HEK293 (cell line): ENCODE measurements around the gene SCN10A.

Source experiments
- MYNN ChIP-seq: fragments of 450-650 bp; formaldehyde crosslinking; IDR thresholded peaks from 2 replicates; pipeline ENCODE4 v1.5.1; 2016; ENCODE audit warnings: missing biosample characterization, missing genetic modification characterization, borderline replicate concordance
- TCF7L2 ChIP-seq: IDR thresholded peaks from 2 replicates; pipeline ENCODE4 v1.6.1; 2011; ENCODE audit warnings: low read depth, mild to moderate bottlenecking, inconsistent platforms, low read length, moderate library complexity, borderline replicate concordance
- ZNF175 ChIP-seq: fragments of 450-650 bp; formaldehyde crosslinking; IDR thresholded peaks from 2 replicates; pipeline ENCODE4 v1.5.1; 2016; ENCODE audit warnings: missing biosample characterization, missing genetic modification characterization
- ZNF416 ChIP-seq: fragments of 450-650 bp; formaldehyde crosslinking; IDR thresholded peaks from 2 replicates; pipeline ENCODE4 v1.5.1; 2016; ENCODE audit warnings: missing biosample characterization, missing genetic modification characterization
- ZNF76 ChIP-seq: fragments of 450-650 bp; formaldehyde crosslinking; IDR thresholded peaks from 2 replicates; pipeline ENCODE4; 2016; ENCODE audit warnings: low read depth, missing biosample characterization, missing genetic modification characterization, borderline replicate concordance

GRCh38 chr3:38684546-38684945 is 131.5 kb downstream of the SCN10A start:
- TF ChIP-seq TCF7L2 = no peak
- no peak for TF ChIP-seq ZNF76 (tag by site-specific recombination)
- TF ChIP-seq MYNN (tag by site-specific recombination) = no peak
- no peak for TF ChIP-seq ZNF416 (tag by site-specific recombination)
- no peak for TF ChIP-seq ZNF175 (tag by site-specific recombination)
